Measurements from ENCODE around the gene SNAP25. TPM values are rescaled to one million over a fixed set of nuclear protein-coding genes. Genes with fewer than 3 reads are reported as not detected.

SNAP25 gene
- total RNA-seq, 1 experiment from 2014 or later, result 0.39 TPM

DNA sequence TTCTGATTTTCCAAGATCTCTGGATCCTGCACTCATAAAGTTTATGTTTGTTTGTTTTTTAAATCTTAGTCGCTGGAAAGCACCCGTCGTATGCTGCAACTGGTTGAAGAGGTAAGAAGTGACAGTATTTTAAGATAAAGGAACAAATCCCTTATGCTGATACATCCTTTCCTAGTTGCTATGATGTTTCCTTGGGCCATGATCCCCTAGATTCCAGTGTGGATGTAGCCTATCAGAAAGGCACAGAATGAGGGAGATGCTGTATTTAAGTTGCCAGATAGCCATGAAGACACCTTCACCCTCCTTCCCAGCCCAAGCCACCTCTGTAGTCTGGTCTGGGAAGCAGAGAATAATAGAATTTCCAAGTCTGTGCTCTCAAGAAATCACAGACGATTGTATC is 59.0 kb downstream of the SNAP25 start:
- Histone ChIP-seq H3K4me1 (ENCODE audit: control insufficient read depth in 1 of 2, insufficient read depth in 2 of 2, low read length in 2 of 2) (no peaks in the 10 kb centered on the region), H4K20me1 (ENCODE audit: insufficient read depth) (no peaks in the 10 kb centered on the region), H3K9me3 (ENCODE audit: control insufficient read depth in 1 of 2, insufficient read depth in 1 of 2, low read depth in 1 of 2, low read length in 2 of 2) (no peaks in the 10 kb centered on the region), H3K36me3 (ENCODE audit: control insufficient read depth in 1 of 2, insufficient read depth in 2 of 2, low read length in 2 of 2) (no peaks in the 10 kb centered on the region), H2AFZ (ENCODE audit: low read depth, low read length, poor library complexity, severe bottlenecking) (no peak overlapping the region), H3K27me3 (ENCODE audit: insufficient read depth, low read length) (peaks cover 57% of the 10 kb centered on the region), H3K9ac (ENCODE audit: low read length) (no peak overlapping the region), H3K4me2 (ENCODE audit: low read length) (no peak overlapping the region), H3K27ac (ENCODE audit: low read depth, low read length) (no peak overlapping the region), H3K9me2 (ENCODE audit: insufficient read depth) (no peaks in the 10 kb centered on the region), H3K4me3 (replicated peaks in 1 of 2; ENCODE audit: low read depth in 1 of 2, low read length in 2 of 2) (no peak overlapping the region), H3K79me2 (ENCODE audit: insufficient read depth, low read length) (no peaks in the 10 kb centered on the region)
- CTCF ChIA-PET, result no interaction called here
- BruUV-seq (replicated peaks), result no TSS peak
- DNase-seq (ENCODE audit: low read depth, low spot score) (no peak), ATAC-seq (no peak)
- RAD21 ChIA-PET (ENCODE audit: low non-redundant PET in 1 of 2, low total read pairs in 2 of 2, uncharacterized antibody in 2 of 2, unreplicated experiment in 2 of 2), result no interaction called here
- intact Hi-C loops (cut with micrococcal nuclease), result no loop called here
- POLR2A ChIA-PET, result no interaction called here
- TF ChIP-seq EGR1 (IDR thresholded peaks at IDR 0.05; ENCODE audit: low read depth) (no peak), SIN3A (IDR thresholded peaks at IDR 0.05; ENCODE audit: low read depth) (no peak), ZNF274 (IDR thresholded peaks at IDR 0.05; ENCODE audit: low read depth, low read length) (no peak), CEBPB (IDR thresholded peaks at IDR 0.05; ENCODE audit: low read depth) (no peak), CBX3 (IDR thresholded peaks at IDR 0.05; ENCODE audit: low read depth) (no peak), SP1 (IDR thresholded peaks at IDR 0.05; ENCODE audit: low read depth) (no peak), JUND (IDR thresholded peaks at IDR 0.05) (no peak), RAD21 (IDR thresholded peaks at IDR 0.05; ENCODE audit: low read depth) (no peak), TCF7L2 (IDR thresholded peaks at IDR 0.05; ENCODE audit: borderline replicate concordance, extremely low read depth, insufficient read depth, insufficient read length) (no peak), ELF1 (IDR thresholded peaks at IDR 0.05; ENCODE audit: borderline replicate concordance, low read depth) (no peak), EZH2 (IDR thresholded peaks at IDR 0.05) (no peak), POLR2A (IDR thresholded peaks at IDR 0.05; ENCODE audit: borderline replicate concordance, extremely low read depth, insufficient read depth, insufficient read length) (no peak), FOSL1 (IDR thresholded peaks at IDR 0.05; ENCODE audit: low read depth) (no peak), EZH2phosphoT487 (IDR thresholded peaks at IDR 0.05; ENCODE audit: borderline replicate concordance) (no peak), YY1 (IDR thresholded peaks at IDR 0.05; ENCODE audit: extremely low read depth, insufficient replicate concordance, low read depth, low read length) (no peak), POLR2AphosphoS5 (IDR thresholded peaks at IDR 0.05; ENCODE audit: low read depth, low read length) (no peak)
- TF ChIP-seq, protein P1, sequence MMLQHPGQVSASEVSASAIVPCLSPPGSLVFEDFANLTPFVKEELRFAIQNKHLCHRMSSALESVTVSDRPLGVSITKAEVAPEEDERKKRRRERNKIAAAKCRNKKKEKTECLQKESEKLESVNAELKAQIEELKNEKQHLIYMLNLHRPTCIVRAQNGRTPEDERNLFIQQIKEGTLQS (IDR thresholded peaks at IDR 0.05), result no peak
- TF ChIP-seq, protein P2, sequence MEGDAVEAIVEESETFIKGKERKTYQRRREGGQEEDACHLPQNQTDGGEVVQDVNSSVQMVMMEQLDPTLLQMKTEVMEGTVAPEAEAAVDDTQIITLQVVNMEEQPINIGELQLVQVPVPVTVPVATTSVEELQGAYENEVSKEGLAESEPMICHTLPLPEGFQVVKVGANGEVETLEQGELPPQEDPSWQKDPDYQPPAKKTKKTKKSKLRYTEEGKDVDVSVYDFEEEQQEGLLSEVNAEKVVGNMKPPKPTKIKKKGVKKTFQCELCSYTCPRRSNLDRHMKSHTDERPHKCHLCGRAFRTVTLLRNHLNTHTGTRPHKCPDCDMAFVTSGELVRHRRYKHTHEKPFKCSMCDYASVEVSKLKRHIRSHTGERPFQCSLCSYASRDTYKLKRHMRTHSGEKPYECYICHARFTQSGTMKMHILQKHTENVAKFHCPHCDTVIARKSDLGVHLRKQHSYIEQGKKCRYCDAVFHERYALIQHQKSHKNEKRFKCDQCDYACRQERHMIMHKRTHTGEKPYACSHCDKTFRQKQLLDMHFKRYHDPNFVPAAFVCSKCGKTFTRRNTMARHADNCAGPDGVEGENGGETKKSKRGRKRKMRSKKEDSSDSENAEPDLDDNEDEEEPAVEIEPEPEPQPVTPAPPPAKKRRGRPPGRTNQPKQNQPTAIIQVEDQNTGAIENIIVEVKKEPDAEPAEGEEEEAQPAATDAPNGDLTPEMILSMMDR (IDR thresholded peaks at IDR 0.05 in 2 of 3, conservative IDR thresholded peaks at IDR 0.05 in 1 of 3; ENCODE audit: borderline replicate concordance in 1 of 3, insufficient read depth in 1 of 3, low read depth in 2 of 3, low read length in 2 of 3), result no peak
- TF ChIP-seq, protein P3, sequence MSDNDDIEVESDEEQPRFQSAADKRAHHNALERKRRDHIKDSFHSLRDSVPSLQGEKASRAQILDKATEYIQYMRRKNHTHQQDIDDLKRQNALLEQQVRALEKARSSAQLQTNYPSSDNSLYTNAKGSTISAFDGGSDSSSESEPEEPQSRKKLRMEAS (IDR thresholded peaks at IDR 0.05), result no peak
